Mesenchymal stem cell (in vitro differentiated cells and primary cell): ENCODE data around the gene WDFY2.

ENCODE experiments used
- DNase-seq: peaks from one replicate; pipeline ENCODE4 v3.0.0-alpha.2; 2013
- H2AFZ ChIP-seq: one replicate; pipeline ENCODE4 v1.6.1; 2013; ENCODE audit warnings: low read depth, mild to moderate bottlenecking, control low read depth, inconsistent platforms, low read length, moderate library complexity
- H2AK5ac ChIP-seq: 2 replicates; pipeline ENCODE4 v1.6.1; 2013; ENCODE audit warnings: low read length, moderate library complexity, mild to moderate bottlenecking, inconsistent platforms; ENCODE audit not compliant: severe bottlenecking
- H2BK120ac ChIP-seq: one replicate; pipeline ENCODE4 v1.6.1; 2013; ENCODE audit warnings: low read depth, mild to moderate bottlenecking, inconsistent platforms, low read length, moderate library complexity
- H2BK12ac ChIP-seq, 2 experiments: one replicate each; pipeline ENCODE4 v1.6.1; 2013; ENCODE audit warnings: inconsistent platforms in 2 of 2, low read length in 2 of 2, mild to moderate bottlenecking in 2 of 2, moderate library complexity in 2 of 2, control low read depth in 1 of 2
- H2BK15ac ChIP-seq: one replicate; pipeline ENCODE4 v1.6.1; 2013; ENCODE audit warnings: mild to moderate bottlenecking, low read depth, inconsistent platforms; ENCODE audit not compliant: poor library complexity, severe bottlenecking
- H2BK5ac ChIP-seq: 2 replicates; pipeline ENCODE4 v1.6.1; 2013; ENCODE audit warnings: low read depth, mild to moderate bottlenecking, low read length, control low read depth, inconsistent platforms; ENCODE audit not compliant: poor library complexity, severe bottlenecking
- H3K14ac ChIP-seq, 2 experiments: one replicate each; pipeline ENCODE4 v1.6.1; 2013; ENCODE audit warnings: inconsistent platforms in 2 of 2, low read length in 2 of 2, control low read depth in 1 of 2, mild to moderate bottlenecking in 1 of 2, moderate library complexity in 1 of 2
- H3K18ac ChIP-seq, 2 experiments: one replicate each; pipeline ENCODE4 v1.6.1; 2013; ENCODE audit warnings: inconsistent platforms in 2 of 2, low read length in 2 of 2, control low read depth in 1 of 2, low read depth in 1 of 2, mild to moderate bottlenecking in 1 of 2
- H3K23ac ChIP-seq, 2 experiments: one replicate each; pipeline ENCODE4 v1.6.1; 2013; ENCODE audit warnings: inconsistent platforms in 2 of 2, low read length in 2 of 2, mild to moderate bottlenecking in 2 of 2, moderate library complexity in 2 of 2, control low read depth in 1 of 2
- H3K27ac ChIP-seq: 2 replicates; pipeline ENCODE4 v1.5.1; 2013; ENCODE audit warnings: mild to moderate bottlenecking, moderate library complexity, low read length, control low read depth, inconsistent platforms; ENCODE audit not compliant: poor library complexity, severe bottlenecking
- H3K27me3 ChIP-seq, 2 experiments: 2 replicates each; pipeline versions ENCODE4 v1.6.1 to v1.7.0; 2013; ENCODE audit warnings: low read length in 2 of 2, mild to moderate bottlenecking in 2 of 2, moderate library complexity in 2 of 2, control low read depth in 1 of 2, inconsistent platforms in 1 of 2; ENCODE audit not compliant: control insufficient read depth in 1 of 2, insufficient read depth in 1 of 2
- H3K36me3 ChIP-seq, 2 experiments: 2 replicates each; pipeline versions ENCODE4 v1.6.1 to v1.7.0; 2013; ENCODE audit warnings: low read length in 2 of 2, control low read depth in 1 of 2, inconsistent platforms in 1 of 2, low read depth in 1 of 2, mild to moderate bottlenecking in 1 of 2; ENCODE audit not compliant: insufficient read depth in 2 of 2, control insufficient read depth in 1 of 2
- H3K4ac ChIP-seq, 2 experiments: one replicate each; pipeline ENCODE4 v1.6.1; 2013; ENCODE audit warnings: inconsistent platforms in 2 of 2, low read length in 2 of 2, mild to moderate bottlenecking in 2 of 2, moderate library complexity in 2 of 2, control low read depth in 1 of 2, low read depth in 1 of 2
- H3K4me1 ChIP-seq: 2 replicates; pipeline ENCODE4 v1.6.1; 2013; ENCODE audit warnings: low read depth, low read length, control low read depth; ENCODE audit not compliant: control insufficient read depth, insufficient read depth
- H3K4me2 ChIP-seq: 2 replicates; pipeline ENCODE4 v1.6.1; 2013; ENCODE audit warnings: low read length, mild to moderate bottlenecking, inconsistent platforms; ENCODE audit not compliant: poor library complexity, severe bottlenecking
- H3K4me3 ChIP-seq, 2 experiments: 2 replicates each; pipeline versions ENCODE4 v1.5.1 to v1.7.0; 2013; ENCODE audit warnings: low read length in 2 of 2, mild to moderate bottlenecking in 2 of 2, control low read depth in 1 of 2, low read depth in 1 of 2; ENCODE audit not compliant: insufficient read depth in 1 of 2
- H3K79me1 ChIP-seq: replicated peaks from 2 replicates; pipeline ENCODE4 v1.6.1; 2013; ENCODE audit warnings: mild to moderate bottlenecking, control low read depth, low read length, inconsistent platforms; ENCODE audit not compliant: poor library complexity, severe bottlenecking
- H3K9ac ChIP-seq: 2 replicates; pipeline ENCODE4 v1.7.0; 2013; ENCODE audit warnings: mild to moderate bottlenecking, low read length, moderate library complexity
- H3K9me3 ChIP-seq: 2 replicates; pipeline ENCODE4 v1.7.0; 2013; ENCODE audit warnings: mild to moderate bottlenecking, low read length; ENCODE audit not compliant: control insufficient read depth
- H4K8ac ChIP-seq: one replicate; pipeline ENCODE4 v1.6.1; 2013; ENCODE audit warnings: inconsistent platforms, mild to moderate bottlenecking, low read length, moderate library complexity
- H4K91ac ChIP-seq: one replicate; pipeline ENCODE4 v1.6.1; 2013; ENCODE audit warnings: mild to moderate bottlenecking, low read length, inconsistent platforms
- WGBS: methylation state at CpG from one replicate; pipeline ENCODE4 v1.1.7; 2013; ENCODE audit warnings: mixed read lengths; 5-methylcytosine and 5-hydroxymethylcytosine counted together

The WDFY2 gene

DNA sequence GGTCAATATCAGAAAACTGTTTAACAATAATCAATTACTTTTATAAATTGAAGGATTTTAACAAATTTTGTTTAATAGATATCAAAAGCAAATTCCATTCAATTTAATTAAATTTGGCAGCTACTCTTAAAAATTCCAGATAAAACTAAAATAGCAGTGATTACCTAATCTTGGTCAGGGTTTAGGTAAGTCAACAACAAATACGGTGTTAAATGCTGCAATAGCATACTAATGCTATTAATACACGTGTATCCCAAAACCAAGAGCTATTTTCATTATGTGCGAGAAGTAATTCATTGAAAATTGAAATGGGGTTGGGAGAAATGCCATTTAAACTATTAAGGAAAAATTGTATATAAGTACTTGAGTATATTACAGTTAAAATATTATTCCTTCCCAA is 114.1 kb downstream of the WDFY2 start:
- H2BK120ac ChIP-seq, result no peak overlapping the region
- H3K14ac ChIP-seq, result no peak overlapping the region
- H3K4me1 ChIP-seq, result no peaks in the 10 kb centered on the region
- no peak overlapping the region for H3K4me3 ChIP-seq
- H2BK15ac ChIP-seq, result no peak overlapping the region
- no peak overlapping the region for H3K27ac ChIP-seq
- H3K27me3 ChIP-seq, result no peaks in the 10 kb centered on the region
- no peak for DNase-seq
- no peak overlapping the region for H3K4ac ChIP-seq
- peaks cover 12% of the 10 kb centered on the region for H3K79me1 ChIP-seq
- H4K91ac ChIP-seq, result no peak overlapping the region
- no peak overlapping the region for H3K23ac ChIP-seq
- H3K9me3 ChIP-seq, result no peaks in the 10 kb centered on the region
- H3K4me2 ChIP-seq, result no peak overlapping the region
- WGBS, result no CpG with 5 or more reads among the region's 3 CpGs
- no peak overlapping the region for H4K8ac ChIP-seq
- no peak overlapping the region for H2AK5ac ChIP-seq
- H3K18ac ChIP-seq, result no peak overlapping the region
- no peak overlapping the region for H3K9ac ChIP-seq
- H2AFZ ChIP-seq, result no peak overlapping the region
- H3K36me3 ChIP-seq, result no peaks in the 10 kb centered on the region
- no peak overlapping the region for H2BK5ac ChIP-seq
- no peak overlapping the region for H2BK12ac ChIP-seq

- Histone ChIP-seq H3K4me3 (no peak overlapping the region), H4K8ac (no peak overlapping the region), H2BK15ac (no peak overlapping the region), H3K27ac (no peak overlapping the region), H3K27me3 (no peaks in the 10 kb centered on the region), H3K18ac (no peak overlapping the region), H3K4me2 (no peak overlapping the region), H3K79me1 (peaks cover 14% of the 10 kb centered on the region), H3K4me1 (no peaks in the 10 kb centered on the region), H4K91ac (no peak overlapping the region), H2BK5ac (no peak overlapping the region), H2BK120ac (no peak overlapping the region), H3K36me3 (peaks cover 9 to 28% of the 10 kb centered on the region in 2 experiments), H2BK12ac (no peak overlapping the region), H3K9me3 (no peaks in the 10 kb centered on the region), H3K23ac (no peak overlapping the region), H2AK5ac (no peak overlapping the region), H3K9ac (no peak overlapping the region), H2AFZ (no peak overlapping the region), H3K4ac (no peak overlapping the region), H3K14ac (no peak overlapping the region)
- no peak for DNase-seq
- 96% methylated on average over 2 of the region's 3 CpGs for WGBS
Measured at GRCh38 chr13:51704399-51705313, 120.4 kb downstream of the WDFY2 start.

DNA sequence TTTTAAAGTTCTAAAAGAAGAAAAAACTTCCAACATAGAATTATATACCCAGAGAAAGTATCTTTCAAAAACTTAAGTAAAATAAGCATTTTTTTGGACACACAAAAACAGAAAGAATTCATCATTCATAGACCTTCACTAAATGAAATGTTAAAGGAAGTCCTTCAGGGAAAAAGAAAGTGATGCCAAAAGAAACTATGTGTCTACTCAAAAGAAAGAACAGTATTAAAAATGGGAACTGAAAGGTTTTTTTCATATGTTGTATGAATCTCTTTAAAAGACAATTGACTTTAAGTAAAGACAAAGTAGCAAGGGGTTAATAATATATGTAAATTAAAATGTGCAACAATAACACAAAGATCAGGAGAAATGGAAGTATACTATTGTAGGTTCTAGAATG is 123.2 kb downstream of the WDFY2 start:
- Histone ChIP-seq H3K18ac (no peak overlapping the region), H3K9ac (no peak overlapping the region), H4K8ac (no peak overlapping the region), H3K14ac (no peak overlapping the region), H4K91ac (no peak overlapping the region), H2AK5ac (no peak overlapping the region), H3K4me2 (no peak overlapping the region), H3K4ac (no peak overlapping the region), H3K27me3 (no peaks in the 10 kb centered on the region), H2BK120ac (no peak overlapping the region), H3K4me1 (no peaks in the 10 kb centered on the region), H3K27ac (no peak overlapping the region), H3K23ac (no peak overlapping the region), H3K4me3 (no peak overlapping the region), H2AFZ (no peak overlapping the region), H2BK12ac (no peak overlapping the region), H3K9me3 (no peaks in the 10 kb centered on the region), H3K79me1 (peaks cover 12% of the 10 kb centered on the region), H2BK5ac (no peak overlapping the region), H3K36me3 (peaks cover 9 to 28% of the 10 kb centered on the region in 2 experiments), H2BK15ac (no peak overlapping the region)
- DNase-seq, result no peak

DNA sequence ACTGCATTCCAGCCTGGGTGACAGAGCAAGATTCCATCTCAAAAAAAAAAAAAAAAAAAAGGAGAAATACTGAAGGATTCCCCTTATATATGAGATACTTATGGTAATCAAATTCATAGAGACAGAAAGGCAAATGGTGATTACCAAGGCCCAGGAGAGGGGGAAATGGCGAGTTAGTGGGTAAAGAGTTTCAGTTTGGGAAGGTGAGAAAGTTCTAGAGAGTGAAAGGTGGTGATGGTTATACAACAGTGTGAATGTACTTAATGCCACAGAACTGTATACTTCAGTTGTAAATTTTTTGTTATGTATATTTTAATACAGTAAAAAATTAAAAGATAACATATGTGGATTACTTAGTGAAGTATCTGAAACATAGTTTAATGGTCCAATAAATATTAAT is 129.5 kb downstream of the WDFY2 start:
- Histone ChIP-seq H3K23ac (no peak overlapping the region), H3K27me3 (no peaks in the 10 kb centered on the region), H2AFZ (no peak overlapping the region), H3K9me3 (no peaks in the 10 kb centered on the region), H4K91ac (no peak overlapping the region), H3K18ac (no peak overlapping the region), H4K8ac (no peak overlapping the region), H3K79me1 (peaks cover 9% of the 10 kb centered on the region), H3K9ac (no peak overlapping the region), H3K36me3 (peaks cover 0 to 6% of the 10 kb centered on the region in 2 experiments), H2BK12ac (no peak overlapping the region), H3K4me3 (no peak overlapping the region), H2BK15ac (no peak overlapping the region), H2AK5ac (no peak overlapping the region), H3K4ac (no peak overlapping the region), H2BK5ac (no peak overlapping the region), H3K14ac (no peak overlapping the region), H3K4me2 (no peak overlapping the region), H2BK120ac (no peak overlapping the region), H3K4me1 (no peaks in the 10 kb centered on the region), H3K27ac (no peak overlapping the region)
- WGBS, result 94% methylated on average over 1 of the region's 1 CpG
- DNase-seq, result no peak
